ENCODE data around the gene CDH23. TPM values are rescaled to one million over a fixed set of nuclear protein-coding genes. Genes with fewer than 3 reads are reported as not detected.
A peak's percentile ranks its signal among the peaks of the same experiment; 100 is the strongest.

CDH23 gene
- total and polyA plus RNA-seq, 9 of the 15 experiments (the other 6 are each of a cell fraction or from before 2014, with no cell fraction given), result 0.18 to 1.2 (median 0.47) TPM

- no peak for TF ChIP-seq VEZF1 (CRISPR knock-in tag; IDR thresholded peaks at IDR 0.05)
- TF ChIP-seq CBX2 (IDR thresholded peaks at IDR 0.05; ENCODE audit: insufficient read depth, low read length, poor library complexity, severe bottlenecking), result no peak
- TF ChIP-seq, protein P1, sequence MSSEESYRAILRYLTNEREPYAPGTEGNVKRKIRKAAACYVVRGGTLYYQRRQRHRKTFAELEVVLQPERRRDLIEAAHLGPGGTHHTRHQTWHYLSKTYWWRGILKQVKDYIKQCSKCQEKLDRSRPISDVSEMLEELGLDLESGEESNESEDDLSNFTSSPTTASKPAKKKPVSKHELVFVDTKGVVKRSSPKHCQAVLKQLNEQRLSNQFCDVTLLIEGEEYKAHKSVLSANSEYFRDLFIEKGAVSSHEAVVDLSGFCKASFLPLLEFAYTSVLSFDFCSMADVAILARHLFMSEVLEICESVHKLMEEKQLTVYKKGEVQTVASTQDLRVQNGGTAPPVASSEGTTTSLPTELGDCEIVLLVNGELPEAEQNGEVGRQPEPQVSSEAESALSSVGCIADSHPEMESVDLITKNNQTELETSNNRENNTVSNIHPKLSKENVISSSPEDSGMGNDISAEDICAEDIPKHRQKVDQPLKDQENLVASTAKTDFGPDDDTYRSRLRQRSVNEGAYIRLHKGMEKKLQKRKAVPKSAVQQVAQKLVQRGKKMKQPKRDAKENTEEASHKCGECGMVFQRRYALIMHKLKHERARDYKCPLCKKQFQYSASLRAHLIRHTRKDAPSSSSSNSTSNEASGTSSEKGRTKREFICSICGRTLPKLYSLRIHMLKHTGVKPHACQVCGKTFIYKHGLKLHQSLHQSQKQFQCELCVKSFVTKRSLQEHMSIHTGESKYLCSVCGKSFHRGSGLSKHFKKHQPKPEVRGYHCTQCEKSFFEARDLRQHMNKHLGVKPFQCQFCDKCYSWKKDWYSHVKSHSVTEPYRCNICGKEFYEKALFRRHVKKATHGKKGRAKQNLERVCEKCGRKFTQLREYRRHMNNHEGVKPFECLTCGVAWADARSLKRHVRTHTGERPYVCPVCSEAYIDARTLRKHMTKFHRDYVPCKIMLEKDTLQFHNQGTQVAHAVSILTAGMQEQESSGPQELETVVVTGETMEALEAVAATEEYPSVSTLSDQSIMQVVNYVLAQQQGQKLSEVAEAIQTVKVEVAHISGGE (CRISPR knock-in tag; IDR thresholded peaks at IDR 0.05), result no peak
- TF ChIP-seq AFF1 (IDR thresholded peaks at IDR 0.05; ENCODE audit: low read depth in 1 of 2, partially characterized antibody in 2 of 2), result peak in 1 of 2 experiments; percentile 44
- TF ChIP-seq FOXK1 (CRISPR knock-in tag; IDR thresholded peaks at IDR 0.05; ENCODE audit: borderline replicate concordance), result no peak; the same call in 1 of the 2 replicates
- peak; percentile 61 to 62; a peak in 2 of 4 replicates for TF ChIP-seq ARNT (IDR thresholded peaks at IDR 0.05)
- TF ChIP-seq MCM5 (IDR thresholded peaks at IDR 0.05; ENCODE audit: low read depth), result no peak
- TF ChIP-seq, protein P2, sequence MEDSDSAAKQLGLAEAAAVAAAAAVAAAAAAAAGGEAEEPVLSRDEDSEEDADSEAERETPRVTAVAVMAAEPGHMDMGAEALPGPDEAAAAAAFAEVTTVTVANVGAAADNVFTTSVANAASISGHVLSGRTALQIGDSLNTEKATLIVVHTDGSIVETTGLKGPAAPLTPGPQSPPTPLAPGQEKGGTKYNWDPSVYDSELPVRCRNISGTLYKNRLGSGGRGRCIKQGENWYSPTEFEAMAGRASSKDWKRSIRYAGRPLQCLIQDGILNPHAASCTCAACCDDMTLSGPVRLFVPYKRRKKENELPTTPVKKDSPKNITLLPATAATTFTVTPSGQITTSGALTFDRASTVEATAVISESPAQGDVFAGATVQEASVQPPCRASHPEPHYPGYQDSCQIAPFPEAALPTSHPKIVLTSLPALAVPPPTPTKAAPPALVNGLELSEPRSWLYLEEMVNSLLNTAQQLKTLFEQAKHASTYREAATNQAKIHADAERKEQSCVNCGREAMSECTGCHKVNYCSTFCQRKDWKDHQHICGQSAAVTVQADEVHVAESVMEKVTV (CRISPR knock-in tag; IDR thresholded peaks at IDR 0.05), result no peak
- no peak for TF ChIP-seq MXI1 (IDR thresholded peaks at IDR 0.05; ENCODE audit: low read depth, low read length)
- no peak for TF ChIP-seq DDX20 (tag; IDR thresholded peaks at IDR 0.05; ENCODE audit: low read depth)
- no peak for TF ChIP-seq PYGO2 (tag; IDR thresholded peaks at IDR 0.05)
- TF ChIP-seq, protein P3, sequence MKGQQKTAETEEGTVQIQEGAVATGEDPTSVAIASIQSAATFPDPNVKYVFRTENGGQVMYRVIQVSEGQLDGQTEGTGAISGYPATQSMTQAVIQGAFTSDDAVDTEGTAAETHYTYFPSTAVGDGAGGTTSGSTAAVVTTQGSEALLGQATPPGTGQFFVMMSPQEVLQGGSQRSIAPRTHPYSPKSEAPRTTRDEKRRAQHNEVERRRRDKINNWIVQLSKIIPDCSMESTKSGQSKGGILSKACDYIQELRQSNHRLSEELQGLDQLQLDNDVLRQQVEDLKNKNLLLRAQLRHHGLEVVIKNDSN (CRISPR knock-in tag; IDR thresholded peaks at IDR 0.05), result no peak
Observed at GRCh38 chr10:71638064-71638821, 241.5 kb downstream of the CDH23 start (continued).
